Thoracic aorta (tissue), 2 donors: ENCODE data around the gene KRT32. TPM values are rescaled to one million over a fixed set of nuclear protein-coding genes. Genes with fewer than 3 reads are reported as not detected.

Experiments used
- ATAC-seq: fragments of 150-250 bp; one replicate; pipeline ENCODE4 v1.8.0; 2017; ENCODE audit warnings: low read depth; ENCODE audit not compliant: insufficient number of reproducible peaks, low FRiP score
- DNase-seq: peaks from one replicate; pipeline ENCODE4 v3.0.0-alpha.2; 2020; ENCODE audit warnings: low spot score
- H3K27ac ChIP-seq, 2 donors: fragments of 200-600 bp; sonication (generic); 1 replicate in 1 of 2; 2 replicates in 1 of 2; pipeline ENCODE4 v1.5.1; 2016; ENCODE audit warnings: mild to moderate bottlenecking in 2 of 2, moderate library complexity in 2 of 2
- H3K27me3 ChIP-seq: fragments of 200-600 bp; sonication (generic); replicated peaks from 2 replicates; pipeline ENCODE4 v1.6.0; 2016; ENCODE audit warnings: mild to moderate bottlenecking; ENCODE audit not compliant: insufficient read depth
- H3K36me3 ChIP-seq: fragments of 200-600 bp; sonication (generic); one replicate; pipeline ENCODE4 v1.5.1; 2016
- H3K4me1 ChIP-seq, 2 donors: fragments of 200-600 bp; sonication (generic); 1 replicate in 1 of 2; 2 replicates in 1 of 2; pipeline versions ENCODE4 v1.5.1 to v1.6.0; 2016; ENCODE audit warnings: low read depth in 2 of 2, mild to moderate bottlenecking in 1 of 2; ENCODE audit not compliant: control insufficient read depth in 1 of 2
- H3K4me3 ChIP-seq: fragments of 200-600 bp; sonication (generic); 2 replicates; pipeline ENCODE4 v1.5.1; 2016; ENCODE audit warnings: mild to moderate bottlenecking
- H3K9me3 ChIP-seq: fragments of 200-600 bp; sonication (generic); 2 replicates; pipeline ENCODE4 v1.5.1; 2016
- CTCF ChIP-seq: fragments of 200-600 bp; sonication (generic); IDR thresholded peaks from one replicate; pipeline ENCODE4 v1.5.1; 2019; ENCODE audit warnings: antibody characterized with exemption
- total RNA-seq, 2 donors: library from RNA; depleted of rRNA; stranded (reverse); fragments of >200 nt; gene quantifications; one replicate each; pipeline versions ENCODE4 v1.1.0 to v1.2.3, GENCODE V29; 2016

KRT32 gene
- total RNA-seq, 2 donors from 2014 or later: not detected

GRCh38 chr17:41512546-41513167 is 45.5 kb upstream of the KRT32 start:
- H3K36me3 ChIP-seq: no peaks in the 10 kb centered on the region
- no peak for TF ChIP-seq CTCF
- no peaks in the 10 kb centered on the region for H3K9me3 ChIP-seq
- no peaks in the 10 kb centered on the region for H3K27me3 ChIP-seq
- no peak for ATAC-seq
- no peak for DNase-seq
- H3K4me1 ChIP-seq: no peaks in the 10 kb centered on the region
- no peak overlapping the region for H3K4me3 ChIP-seq
- H3K27ac ChIP-seq: no peak overlapping the region

- Histone ChIP-seq H3K9me3 (no peaks in the 10 kb centered on the region), H3K27ac (no peak overlapping the region), H3K4me3 (no peak overlapping the region), H3K4me1 (no peaks in the 10 kb centered on the region), H3K36me3 (no peaks in the 10 kb centered on the region), H3K27me3 (no peaks in the 10 kb centered on the region)
- DNase-seq: no peak
- TF ChIP-seq CTCF: no peak
- ATAC-seq: no peak
Observed at GRCh38 chr17:41511716-41512115, 44.5 kb upstream of the KRT32 start.

GRCh38 chr17:41511116-41511515 is 43.9 kb upstream of the KRT32 start:
- Histone ChIP-seq H3K4me1 (no peaks in the 10 kb centered on the region), H3K27ac (no peak overlapping the region)
- ATAC-seq: no peak

GRCh38 chr17:41510251-41511065 is 43.3 kb upstream of the KRT32 start:
- DNase-seq: no peak
- H3K27ac ChIP-seq: no peak overlapping the region
- H3K9me3 ChIP-seq: no peaks in the 10 kb centered on the region
- no peaks in the 10 kb centered on the region for H3K4me1 ChIP-seq
- no peaks in the 10 kb centered on the region for H3K36me3 ChIP-seq
- H3K27me3 ChIP-seq: no peaks in the 10 kb centered on the region
- no peak for TF ChIP-seq CTCF
- no peak overlapping the region for H3K4me3 ChIP-seq
- ATAC-seq: no peak

More at GRCh38 chr17:41511116-41511515, 43.9 kb upstream of the KRT32 start:
- no peaks in the 10 kb centered on the region for H3K9me3 ChIP-seq
- no peaks in the 10 kb centered on the region for H3K36me3 ChIP-seq
- DNase-seq: no peak
- no peaks in the 10 kb centered on the region for H3K27me3 ChIP-seq
- H3K4me3 ChIP-seq: no peak overlapping the region
- TF ChIP-seq CTCF: no peak

GRCh38 chr17:41507315-41507880 is 40.2 kb upstream of the KRT32 start:
- no peak for ATAC-seq

More at GRCh38 chr17:41507315-41507880, 40.2 kb upstream of the KRT32 start:
- Histone ChIP-seq H3K36me3 (no peaks in the 10 kb centered on the region), H3K4me1 (no peaks in the 10 kb centered on the region), H3K27ac (no peak overlapping the region), H3K4me3 (no peak overlapping the region), H3K27me3 (no peaks in the 10 kb centered on the region), H3K9me3 (no peaks in the 10 kb centered on the region)
- DNase-seq: no peak
- TF ChIP-seq CTCF: no peak
